ENCODE results near the gene SPOCK2. TPM values are rescaled to one million over a fixed set of nuclear protein-coding genes. Genes with fewer than 3 reads are reported as not detected.
"Not testable (repeated sequence)": the region's sequence is repeated elsewhere in the genome, so short reads cannot be mapped to it uniquely, and the experiment has no call there.

Gene SPOCK2
- total RNA-seq, 1 experiment from 2014 or later: 0.47 TPM

DNA sequence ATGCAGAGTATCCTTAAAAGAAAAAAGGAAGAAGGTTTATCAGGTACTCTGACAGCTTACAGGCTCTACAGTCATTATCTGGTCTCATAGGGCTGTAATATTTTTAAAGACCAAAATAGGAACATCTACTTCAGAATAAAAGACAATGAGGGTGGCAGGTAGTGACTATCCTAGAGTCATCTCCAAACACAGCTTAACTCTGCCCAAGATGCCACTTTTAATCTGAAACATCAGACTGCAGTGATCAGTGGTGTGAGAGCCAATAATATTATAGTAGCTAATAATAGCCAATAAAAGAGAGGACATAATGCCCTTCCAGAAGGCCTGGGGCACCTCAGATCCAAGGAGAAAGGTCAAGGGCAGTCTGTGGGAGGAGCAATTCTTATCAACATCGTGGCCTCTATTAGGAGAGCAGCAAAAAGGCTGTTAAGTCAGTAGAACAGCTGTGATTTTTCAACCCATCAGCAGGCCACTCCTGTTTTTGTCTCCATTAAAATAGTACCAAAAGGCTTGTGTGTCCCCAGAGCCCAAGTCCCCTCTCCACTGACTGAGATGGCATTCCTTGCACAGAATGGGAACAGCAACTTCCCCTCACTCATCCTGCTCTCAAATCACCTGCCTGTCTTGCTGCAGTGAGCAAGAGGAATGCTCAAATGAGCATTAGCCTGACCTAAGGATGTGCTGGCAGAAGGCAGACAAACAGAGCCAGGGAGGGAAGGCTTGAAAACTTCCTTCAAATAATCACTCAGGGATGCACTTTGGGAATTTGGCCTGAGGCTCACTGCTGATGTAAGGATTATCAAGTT, 20.7 kb upstream of the SPOCK2 start:
- no peak for DNase-seq (ENCODE audit: extremely low read depth, low read depth)

DNA sequence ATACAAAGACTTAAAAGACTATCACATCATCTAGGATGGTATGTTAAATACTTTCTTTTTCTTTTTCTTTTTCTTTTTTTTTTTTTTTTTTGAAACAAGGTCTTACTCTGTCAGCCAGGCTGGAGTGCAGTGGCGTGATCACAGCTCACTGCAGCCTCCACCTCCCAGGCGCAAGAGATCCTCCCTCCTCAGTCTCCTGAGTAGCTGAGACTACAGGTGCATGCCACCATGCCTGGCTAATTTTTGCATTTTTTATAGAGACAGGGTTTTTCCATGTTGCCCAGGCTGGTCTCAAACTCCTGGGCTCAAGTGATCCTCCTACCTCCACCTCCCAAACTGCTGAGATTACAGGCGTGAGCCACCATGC, 19.6 kb upstream of the SPOCK2 start:
- not testable (repeated sequence) for DNase-seq (ENCODE audit: extremely low read depth, low read depth)

DNA sequence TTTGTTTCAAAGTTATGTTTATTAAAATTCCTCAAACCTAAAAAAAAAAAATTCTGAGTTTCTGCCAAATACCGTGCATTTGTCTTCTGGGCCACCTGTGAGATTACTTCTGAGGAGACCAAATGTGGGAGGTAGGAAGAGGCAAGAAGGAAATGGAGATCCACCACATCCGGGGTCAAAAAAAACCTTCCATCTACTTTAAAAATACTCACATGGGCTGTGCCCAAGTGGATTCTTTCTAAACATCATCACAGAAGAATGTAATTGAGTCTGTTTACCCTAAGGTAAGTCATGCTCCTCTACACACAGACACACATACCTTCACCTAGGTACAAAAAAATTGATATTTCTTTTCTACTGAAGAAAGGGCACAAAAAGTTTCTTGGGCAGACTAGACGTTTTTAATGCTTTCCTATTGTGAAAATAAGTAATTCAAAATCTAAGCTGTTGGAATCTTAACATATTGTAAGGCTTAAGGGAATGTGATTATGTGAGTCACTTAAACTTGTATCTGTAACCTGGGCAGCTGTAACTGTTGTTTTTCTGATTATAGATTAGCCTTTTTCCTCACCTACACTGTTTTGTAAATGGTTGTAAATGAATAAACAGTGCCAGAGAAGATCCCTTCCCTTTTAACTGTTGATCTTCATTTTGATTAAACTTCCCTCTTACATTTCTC, 19.1 kb upstream of the SPOCK2 start:
- no peak for DNase-seq (ENCODE audit: extremely low read depth, low read depth)

DNA sequence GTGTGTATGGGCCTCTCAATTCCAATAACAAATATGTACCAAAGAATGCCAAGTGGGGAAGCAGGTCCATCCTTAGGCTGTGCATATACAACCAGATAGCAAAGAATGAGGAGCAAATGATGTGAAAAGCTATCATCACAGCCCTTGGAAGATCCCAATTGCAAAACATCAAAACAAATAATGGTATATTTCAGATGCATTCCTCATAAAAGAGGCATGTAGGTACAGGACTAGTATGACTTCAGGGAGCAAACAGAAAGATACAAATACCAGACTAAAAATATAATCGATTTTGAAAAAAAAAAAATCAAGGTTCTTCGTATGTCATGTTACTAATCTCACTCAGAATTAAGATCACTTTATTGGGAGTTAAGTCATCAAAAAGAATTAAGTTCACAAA, 18.5 kb upstream of the SPOCK2 start:
- no peak for DNase-seq (ENCODE audit: extremely low read depth, low read depth)

DNA sequence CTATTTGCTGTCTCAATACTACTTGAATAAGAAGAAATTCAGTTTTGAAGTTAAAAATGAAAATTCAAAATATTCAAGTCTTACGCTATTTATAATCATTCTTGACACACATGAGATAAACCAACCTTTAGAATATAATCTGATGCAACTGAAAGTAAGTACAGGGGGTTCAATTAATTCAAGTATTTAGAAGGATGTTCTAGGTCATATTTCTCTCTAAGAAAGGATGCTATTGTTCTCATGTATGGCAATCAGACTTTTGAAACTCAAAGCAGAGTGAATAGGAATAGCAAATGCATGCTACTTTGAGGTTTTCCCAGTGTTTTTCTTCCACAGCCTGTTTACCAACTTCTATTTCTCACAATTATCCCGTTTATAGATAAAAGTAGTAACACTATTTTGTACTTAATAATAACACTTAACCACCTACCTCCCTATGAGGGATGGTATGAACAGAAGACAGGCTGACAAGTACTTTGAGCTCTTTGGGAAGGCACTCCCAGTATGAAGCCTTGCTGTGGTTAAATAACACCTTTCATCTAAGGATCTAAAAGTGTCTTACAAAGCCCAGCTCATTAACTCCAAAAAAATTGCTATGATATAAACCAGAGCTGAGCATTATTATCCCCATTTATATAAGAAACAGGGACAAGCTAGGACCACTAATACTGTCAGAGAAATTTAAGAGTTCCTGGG, 18.0 kb upstream of the SPOCK2 start:
- DNase-seq (ENCODE audit: extremely low read depth, low read depth): no peak

DNA sequence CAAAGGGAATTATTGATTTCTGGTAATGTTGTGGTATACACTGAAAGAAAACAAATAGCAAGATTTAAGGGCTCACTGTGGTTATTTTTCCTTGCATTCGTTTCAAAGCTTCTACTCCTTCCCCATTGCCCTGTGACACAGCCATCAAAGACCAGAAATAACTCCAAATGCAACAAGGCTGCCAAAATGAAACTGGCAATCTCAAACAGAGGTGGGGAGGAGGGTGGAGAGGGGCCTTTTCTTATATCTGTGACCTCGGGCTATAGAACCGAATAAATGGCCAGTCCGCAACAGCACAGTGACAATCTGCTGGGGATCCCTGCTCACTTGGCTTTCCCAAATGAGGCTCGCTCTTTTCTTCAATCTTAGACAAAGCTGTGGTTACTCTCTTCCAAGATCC, 17.4 kb upstream of the SPOCK2 start:
- DNase-seq (ENCODE audit: extremely low read depth, low read depth): no peak

DNA sequence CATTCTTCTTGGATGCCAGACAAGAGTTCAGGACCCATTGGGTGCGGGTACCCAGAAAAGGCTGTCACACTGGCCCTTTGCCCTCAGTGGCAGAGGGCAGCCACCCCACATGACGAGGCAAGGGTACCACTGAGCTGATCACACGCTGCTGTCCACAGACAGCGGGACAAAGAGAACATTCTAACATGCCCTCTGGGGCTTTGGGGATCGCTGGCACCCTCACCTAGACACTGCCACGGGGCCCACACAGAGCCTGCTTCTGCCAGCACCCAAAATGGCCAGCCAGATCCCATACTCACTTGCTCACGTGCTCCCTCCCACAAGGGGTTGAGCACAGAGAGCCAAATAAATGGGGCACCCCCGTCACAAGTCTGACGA, 16.7 kb upstream of the SPOCK2 start:
- DNase-seq (ENCODE audit: extremely low read depth, low read depth): no peak

DNA sequence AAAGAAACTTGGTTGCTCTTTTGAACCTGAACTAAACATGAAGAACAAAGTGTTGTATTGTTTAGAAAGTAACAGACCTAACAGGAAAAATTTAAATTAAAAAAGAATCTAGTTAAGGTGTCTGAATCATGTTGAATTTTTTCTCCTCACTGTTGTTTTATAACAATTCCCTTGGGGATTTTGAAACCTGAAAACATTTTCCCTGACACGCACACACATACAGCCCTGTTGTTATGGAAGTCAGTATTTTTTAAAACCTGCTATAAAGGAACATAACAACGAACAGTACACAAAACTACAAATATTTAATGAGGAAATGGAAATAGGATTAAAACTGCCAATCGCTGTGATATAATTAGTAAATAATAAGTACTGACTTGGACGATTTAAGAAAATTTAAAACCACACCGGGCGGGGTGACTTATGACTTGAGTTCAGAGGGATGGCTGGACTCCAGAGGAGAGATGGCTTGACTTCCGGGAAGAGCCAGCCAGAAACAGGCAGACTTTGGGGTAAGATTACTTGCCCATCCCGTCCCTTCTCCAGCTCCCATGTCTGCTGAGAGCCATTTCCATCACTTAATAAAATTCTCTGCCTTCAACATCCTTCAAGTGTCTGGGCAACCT, 16.2 kb upstream of the SPOCK2 start:
- no peak for DNase-seq (ENCODE audit: extremely low read depth, low read depth)

DNA sequence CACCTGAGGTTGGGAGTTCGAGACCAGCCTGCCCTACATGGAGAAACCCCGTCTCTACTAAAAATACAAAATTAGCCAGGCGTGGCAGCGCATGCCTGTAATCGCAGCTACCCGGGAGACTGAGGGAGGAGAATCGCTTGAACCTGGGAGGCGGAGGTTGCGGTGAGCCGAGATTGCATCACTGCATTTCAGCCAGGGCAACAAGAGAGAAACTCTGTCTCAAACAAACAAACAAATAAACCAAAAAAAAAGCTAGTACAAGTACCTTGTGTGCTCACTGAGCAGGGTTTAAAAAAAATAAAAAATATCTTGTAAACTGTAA, 11.2 kb upstream of the SPOCK2 start:
- no peak for DNase-seq (ENCODE audit: extremely low read depth, low read depth)

DNA sequence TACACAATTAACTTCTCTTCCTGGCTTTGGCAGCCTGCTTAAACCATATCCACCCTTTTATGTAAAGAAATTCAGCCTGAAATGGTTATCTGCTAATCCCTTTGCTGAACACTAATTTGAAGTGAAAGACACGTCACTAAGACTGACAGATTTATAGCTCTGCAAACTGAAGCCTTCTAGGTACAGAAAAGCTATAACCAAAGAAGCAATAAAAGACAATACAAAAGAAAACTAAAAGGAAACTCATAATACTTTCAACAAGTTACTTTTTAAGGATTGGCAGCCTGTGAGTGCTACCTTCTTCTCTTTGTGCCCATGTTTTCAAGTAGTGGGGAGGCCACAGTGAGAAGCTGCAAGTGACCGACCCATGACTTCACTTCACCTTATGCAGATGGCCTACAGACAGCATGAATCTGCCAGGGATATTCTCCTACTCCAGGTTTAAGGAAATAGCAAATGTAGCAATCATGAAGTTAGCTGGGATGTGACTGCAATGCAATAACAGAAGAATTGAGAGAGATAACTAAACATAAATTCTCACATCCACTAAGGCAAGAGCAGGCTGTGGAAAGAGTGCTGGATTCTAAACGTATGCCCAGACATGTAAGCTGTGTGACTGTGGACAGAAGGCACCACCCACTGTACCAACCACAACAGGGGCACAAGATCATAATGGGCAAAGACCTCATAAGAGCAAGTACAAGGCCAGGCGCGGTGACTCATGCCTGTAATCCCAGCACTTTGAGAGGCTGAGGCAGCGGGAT, 10.7 kb upstream of the SPOCK2 start:
- DNase-seq (ENCODE audit: extremely low read depth, low read depth): no peak

DNA sequence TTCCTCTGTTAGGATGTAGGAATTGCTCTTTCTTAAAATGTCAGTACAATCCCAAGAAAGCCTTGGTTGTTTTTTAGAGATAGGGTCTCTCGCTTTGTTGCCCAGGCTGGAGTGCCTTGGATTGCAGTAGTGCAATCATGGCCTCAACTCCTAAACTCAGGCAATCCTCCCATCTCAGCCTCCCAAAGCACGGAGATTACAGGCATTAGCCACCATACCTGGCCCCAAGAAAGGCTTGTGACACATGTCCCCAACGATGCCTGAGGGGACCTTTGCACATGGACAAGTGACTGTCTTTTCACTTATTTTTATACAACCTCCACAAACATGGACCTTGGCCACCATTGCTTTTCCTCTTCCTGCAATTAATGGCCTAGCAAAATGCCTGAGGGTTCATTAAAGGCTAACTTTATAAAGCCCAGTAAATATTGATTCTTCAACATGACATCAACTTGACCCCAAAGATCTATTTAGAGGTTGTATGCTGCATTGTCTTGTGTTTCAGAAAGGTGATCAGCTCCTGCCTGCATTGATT, 10.0 kb upstream of the SPOCK2 start:
- no peak for DNase-seq (ENCODE audit: extremely low read depth, low read depth)

DNA sequence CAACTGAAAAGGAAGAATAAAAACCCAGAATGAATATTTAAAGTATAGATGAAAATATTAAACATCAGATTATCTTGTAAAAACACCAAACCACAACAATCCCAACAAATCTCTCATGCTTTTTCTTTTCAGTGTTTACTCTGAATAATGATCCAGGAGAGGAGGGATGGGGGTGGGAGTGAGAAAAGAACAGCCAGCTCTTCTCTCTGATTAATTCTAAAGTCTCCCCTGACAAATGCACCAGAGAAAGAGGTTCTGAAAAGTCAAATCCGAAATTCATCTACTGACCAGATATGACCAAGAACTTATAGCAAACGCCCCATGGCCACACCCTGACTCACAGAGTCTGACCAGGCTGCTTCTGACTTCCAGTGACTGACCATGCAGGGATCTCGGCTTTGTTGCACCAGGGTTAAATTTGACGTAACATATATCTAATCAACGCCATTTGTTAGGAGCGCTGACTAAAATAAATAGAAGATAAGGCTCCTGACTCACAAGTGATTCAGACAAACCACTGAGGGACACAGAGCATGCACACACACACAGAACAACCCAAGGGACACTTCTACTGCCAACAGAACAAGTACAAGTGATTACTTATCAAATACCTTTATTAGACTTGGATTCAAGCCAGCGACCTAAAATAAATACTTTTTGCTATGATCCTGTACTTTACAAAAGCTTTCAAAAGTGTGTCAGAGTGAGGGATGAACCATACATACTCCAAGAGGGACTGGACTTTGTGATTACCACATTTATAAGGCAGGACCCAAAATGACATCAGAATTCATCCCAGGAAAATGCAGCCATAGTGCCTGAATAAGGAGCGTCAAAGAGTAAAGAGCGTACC, 9.3 kb upstream of the SPOCK2 start:
- peak; percentile 90 for DNase-seq (ENCODE audit: extremely low read depth, low read depth)

DNA sequence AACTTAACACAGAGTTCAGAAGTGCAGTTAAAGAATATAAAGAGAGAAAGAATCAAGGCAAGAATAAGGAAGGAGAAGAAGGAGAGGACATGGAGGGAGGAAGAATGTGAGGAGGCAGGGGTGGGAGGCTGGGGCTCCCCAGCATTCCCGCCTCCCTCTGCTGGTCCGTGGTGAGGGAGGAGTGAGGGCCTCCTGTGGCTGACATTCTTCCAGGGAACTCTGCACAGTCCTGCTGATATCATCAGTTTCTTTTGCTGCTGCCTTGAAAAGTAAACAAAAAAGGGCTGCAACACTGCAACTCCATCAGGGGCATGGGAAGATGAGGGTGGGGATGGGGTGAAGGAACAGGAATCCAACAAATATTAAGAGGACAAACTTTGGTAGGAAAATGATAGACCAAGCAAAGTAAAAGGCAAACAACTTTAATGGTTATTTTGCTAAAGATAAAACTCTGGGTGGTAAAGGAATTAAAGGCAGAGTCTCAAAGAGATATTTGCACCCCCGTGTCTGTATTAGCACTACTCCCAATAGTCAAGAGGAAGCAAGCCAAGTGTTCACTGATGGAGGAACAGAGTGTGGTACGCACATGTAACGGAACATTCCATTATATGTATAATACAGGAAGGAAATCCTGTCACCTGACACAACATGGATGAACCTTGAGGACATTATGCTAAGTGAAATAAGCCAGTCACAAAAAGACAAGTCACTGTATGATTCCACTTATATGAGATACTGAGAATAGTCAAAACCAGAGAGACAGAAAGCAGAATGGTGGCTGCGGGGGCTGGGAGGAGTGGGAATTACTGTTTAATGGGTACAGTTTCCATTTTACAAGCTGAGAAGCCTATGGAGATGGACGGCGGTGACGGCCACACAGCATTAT, 8.0 kb upstream of the SPOCK2 start:
- peak; percentile 16 for DNase-seq (ENCODE audit: extremely low read depth, low read depth)

DNA sequence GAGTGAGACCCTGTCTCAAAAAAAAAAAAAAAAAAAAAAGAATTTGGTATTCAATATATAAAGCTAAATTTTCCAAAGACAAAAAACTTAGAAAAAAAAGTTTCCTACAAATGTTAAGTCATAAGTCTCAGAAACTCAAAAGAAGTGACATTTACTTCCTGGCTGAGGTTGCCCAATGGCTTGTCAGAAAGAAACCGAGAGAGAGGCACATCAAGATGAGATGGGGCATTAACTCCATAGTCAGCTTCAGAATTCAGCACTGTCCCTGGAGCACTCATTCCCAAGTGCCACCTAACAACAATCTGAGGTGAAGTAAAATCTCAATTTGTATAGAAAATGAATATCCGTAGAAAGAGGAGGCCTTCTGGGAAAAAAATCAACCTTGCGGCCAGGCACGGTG, 6.8 kb upstream of the SPOCK2 start:
- DNase-seq (ENCODE audit: extremely low read depth, low read depth): no peak

DNA sequence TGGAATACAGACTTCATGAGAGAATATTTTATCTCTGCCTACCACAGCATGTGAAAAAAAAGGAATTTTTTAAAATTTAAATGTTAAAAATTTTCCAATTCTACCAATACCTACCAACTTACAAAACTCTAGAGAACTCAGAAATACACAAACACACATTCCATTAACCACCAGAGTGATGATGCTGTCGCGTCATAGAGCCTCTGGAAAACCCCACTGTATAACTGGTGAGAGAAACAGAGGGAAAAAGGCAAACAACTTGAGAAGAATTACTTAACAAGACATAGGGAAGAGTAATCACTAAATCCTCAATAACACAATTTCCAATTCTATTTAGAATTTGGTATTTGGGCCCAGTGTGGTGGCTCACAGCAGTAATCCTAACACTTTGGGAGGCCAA, 6.2 kb upstream of the SPOCK2 start:
- no peak for DNase-seq (ENCODE audit: extremely low read depth, low read depth)

DNA sequence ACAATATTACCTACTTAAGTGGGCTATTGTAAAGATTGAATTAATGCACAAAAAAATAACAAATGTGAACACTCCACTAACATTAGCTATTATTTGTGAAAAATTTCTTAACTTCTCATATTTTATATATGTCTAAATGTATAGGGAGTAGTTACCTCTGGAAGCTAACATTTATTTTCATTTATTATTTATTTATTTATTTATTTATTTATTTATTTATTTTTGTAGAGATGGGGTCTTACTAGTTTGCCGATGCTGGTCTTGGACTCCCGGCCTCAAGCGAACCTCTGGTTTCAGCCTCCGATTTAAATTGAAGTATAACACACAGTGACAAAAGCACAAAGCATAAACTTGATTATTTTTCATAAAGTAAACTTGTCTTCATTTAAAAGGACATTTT, 5.1 kb upstream of the SPOCK2 start:
- no peak for DNase-seq (ENCODE audit: extremely low read depth, low read depth)

DNA sequence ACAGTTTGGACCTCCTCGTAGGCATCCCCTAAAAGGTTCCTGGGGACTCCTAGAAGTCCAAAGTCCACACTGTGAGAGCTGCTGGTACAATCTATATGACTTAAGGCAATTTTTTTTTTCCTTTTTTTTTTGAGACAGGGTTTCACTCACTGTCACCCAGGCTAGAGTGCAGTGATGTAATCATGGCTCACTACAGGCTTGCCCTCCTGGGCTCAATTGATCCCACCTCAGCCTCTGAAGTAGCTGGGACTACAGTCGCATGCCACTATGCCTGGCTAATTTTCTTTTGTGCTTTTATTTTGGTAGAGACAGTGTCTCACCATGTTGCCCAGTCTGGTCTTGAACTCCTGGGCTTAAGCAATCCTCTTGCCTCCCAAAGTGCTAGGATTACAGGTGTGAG, 4.6 kb upstream of the SPOCK2 start:
- no peak for DNase-seq (ENCODE audit: extremely low read depth, low read depth)

DNA sequence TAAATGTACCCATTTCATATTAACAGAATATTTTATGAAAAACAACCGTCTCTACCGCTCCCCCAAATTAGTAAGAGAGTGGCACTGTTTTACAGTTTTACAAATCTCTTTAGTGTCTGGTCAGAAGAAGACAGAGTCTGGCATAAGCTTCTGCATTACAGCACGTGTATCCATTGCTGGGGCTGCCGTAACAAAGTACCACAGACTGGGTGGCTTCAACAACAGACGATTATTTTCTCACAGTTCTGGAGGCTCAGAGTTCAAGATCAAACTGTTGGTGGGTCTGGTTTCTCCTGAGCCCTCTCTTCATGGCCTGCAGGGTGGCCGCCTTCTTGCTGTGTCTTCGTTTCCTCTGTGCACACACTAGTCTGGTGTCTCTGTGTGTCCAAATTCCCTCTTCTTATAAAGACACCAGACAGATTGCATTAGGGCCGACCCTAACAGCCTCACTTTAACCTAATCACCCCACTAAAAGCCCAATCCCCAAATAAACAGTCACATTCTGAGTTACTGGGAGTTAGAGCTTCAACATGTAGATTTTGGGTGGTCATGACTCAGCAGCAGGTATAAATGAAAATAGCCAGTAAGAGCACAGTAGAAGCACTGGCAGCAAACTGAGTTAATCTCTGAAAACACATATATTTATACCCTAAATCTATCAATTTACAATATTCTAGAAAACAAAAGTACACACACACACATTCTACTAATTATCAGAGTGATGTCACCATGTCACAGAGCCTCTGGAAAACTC, 4.0 kb upstream of the SPOCK2 start:
- DNase-seq (ENCODE audit: extremely low read depth, low read depth): no peak

Data from NCI-H460 (cell line).